ENCODE results near the gene DAPL1.

Gene DAPL1

GRCh38 chr2:158776231-158776630, 18.9 kb upstream of the DAPL1 start:
- FAIRE-seq (no peak), DNase-seq (ENCODE audit: insufficient read length, low spot score) (no peak)

- DNase-seq (ENCODE audit: insufficient read length, low spot score) (no peak), FAIRE-seq (no peak)
Observed at GRCh38 chr2:158777077-158777476, 18.0 kb upstream of the DAPL1 start.

DNA sequence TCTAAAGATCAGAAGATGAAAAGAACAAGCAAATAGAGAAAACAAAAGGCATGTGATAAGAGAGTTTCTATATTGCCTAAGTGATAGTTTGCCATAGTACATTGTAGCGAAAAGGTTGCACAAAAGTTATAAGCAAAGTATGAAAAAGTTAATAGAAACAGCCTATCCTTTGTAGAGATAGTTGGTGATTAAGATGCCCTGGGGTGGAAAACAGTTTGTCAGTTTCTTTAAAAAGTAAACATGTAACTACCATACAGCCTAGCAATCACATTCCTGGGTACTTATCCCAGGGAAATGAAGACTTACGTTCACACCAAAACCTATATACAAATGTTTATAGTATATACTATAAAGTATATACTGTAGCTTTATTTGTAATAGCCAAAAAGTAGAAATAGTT, 16.9 kb upstream of the DAPL1 start:
- FAIRE-seq (no peak), DNase-seq (ENCODE audit: insufficient read length, low spot score) (no peak)

DNA sequence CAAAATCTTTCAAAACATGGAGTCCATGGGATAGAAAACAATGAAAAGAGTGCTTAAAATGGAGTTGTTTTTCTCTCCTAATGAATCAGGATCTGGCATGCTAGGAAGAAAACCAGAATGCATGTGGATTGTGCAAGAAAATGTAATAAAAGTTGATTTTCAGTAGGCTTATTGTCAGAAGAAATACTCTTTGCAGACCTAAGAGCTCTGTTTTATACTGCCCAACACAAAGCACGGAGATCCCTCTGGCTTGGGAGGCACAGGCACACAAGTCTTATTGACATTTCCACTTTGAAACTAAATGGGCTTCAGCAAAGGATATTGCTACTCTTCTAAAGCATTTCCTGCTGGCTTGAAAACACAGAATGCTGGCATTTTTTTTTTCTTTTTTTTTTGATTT, 15.5 kb upstream of the DAPL1 start:
- no peak for DNase-seq (ENCODE audit: insufficient read length, low spot score)
- no peak for FAIRE-seq

DNA sequence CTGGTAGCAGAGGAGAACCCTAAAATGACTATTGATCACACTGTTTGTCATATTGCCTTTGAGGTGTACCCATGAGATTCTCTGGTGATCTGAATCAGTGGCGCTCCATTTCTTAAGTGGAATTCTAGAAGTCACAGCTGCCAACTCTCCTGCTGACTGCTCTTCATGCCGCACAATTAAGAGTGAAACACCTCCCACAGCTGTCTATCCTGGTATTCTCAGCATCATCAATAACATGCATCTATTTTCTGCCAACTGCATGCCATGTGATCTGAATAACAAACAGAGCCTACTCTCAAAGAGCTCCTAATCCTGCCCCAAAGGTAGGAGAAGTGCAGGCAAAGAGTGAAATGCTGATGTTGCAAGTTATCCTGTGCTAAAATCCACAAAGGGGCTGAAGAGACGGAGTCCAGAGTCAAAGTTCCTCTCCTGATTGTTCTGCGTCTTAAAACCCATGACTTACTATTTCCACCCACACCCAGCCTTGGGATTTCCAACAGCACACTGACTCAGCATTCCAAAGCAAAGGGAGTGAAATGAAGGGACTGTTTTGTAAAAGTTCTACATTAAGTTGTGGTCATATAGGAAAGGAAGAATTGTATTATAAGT, 13.7 kb upstream of the DAPL1 start:
- FAIRE-seq, result no peak
- DNase-seq (ENCODE audit: insufficient read length, low spot score), result no peak

DNA sequence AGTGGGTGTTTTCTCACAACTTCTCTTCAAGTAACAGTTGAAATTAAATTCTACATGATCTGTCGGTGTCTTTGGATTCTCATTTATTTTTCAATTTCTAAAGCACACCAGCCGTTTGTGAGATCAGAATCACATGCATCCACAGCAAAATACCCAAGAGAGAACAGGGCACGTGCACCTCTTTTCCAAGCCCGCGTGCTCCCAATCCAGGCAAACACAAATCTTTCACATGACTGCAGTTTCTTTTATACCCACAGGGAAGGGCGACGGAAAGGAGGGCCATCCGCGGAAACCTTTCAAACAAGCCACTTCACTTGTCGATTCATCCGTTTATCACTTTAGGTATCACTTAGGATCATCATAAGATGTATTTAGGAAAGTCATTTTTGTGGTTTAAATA, 13.0 kb upstream of the DAPL1 start:
- FAIRE-seq (no peak), DNase-seq (ENCODE audit: insufficient read length, low spot score) (no peak)

DNA sequence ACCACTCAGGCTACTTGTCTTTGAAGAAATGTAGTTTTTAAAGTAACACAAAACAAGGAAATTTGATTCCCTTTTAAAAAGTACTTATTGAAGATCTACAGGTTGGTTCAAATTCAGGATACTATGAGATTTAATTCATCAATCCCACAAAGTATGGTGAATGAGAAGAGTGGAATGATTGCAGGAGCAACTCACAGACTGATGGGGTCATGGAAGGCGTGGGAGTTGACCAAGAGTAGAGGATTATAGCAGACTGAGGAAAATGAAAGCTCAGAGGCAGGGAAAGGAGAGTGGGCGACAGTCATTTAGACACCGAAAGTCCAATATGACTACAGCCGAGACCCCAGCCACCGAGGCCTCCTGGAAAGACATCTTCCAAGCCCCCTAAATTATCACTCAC, 12.5 kb upstream of the DAPL1 start:
- FAIRE-seq, result no peak

DNA sequence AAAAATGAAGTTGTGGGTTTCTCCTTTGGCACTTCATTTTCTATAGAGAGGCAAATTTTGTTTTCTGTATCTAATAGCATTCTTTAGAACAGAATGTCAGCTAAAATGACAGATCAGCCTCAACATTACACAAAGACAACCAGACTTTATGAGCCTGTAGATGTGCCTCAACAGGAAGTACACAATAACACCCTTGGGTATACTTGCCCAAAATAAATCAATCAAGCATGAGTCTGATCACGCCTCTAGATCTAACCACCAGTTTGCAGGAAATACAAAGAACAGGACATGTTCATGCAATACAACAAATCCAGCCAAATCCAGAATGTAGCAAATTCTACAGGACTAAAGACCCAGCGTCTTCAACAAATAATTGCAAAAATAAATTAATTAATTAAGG, 11.2 kb upstream of the DAPL1 start:
- no peak for DNase-seq (ENCODE audit: insufficient read length, low spot score)
- FAIRE-seq, result no peak

More for the DNA sequence above, 12.5 kb upstream of the DAPL1 start:
- DNase-seq (ENCODE audit: insufficient read length, low spot score), result no peak

DNA sequence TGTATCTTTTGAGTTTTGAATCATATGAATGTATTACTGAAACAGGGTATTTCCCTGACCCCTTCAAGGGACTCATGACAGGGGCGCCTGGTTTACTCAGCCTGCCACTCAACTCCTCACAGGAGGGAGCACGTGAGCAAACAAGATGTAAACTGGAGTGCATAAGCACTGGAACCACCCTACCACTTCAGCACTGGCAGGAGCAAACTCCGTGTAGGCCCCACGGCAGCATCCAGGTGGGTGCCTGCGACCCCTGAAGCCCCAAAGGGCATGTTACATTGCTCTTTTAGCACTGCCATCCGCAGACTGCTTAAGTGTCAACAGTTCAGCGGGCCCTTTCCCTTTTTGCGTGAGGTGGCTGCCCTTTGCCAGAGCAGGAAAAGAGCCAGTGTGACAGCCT, 8.2 kb upstream of the DAPL1 start:
- DNase-seq (ENCODE audit: insufficient read length, low spot score) (no peak), FAIRE-seq (no peak)

- DNase-seq (ENCODE audit: insufficient read length, low spot score), result no peak
- no peak for FAIRE-seq
Observed at GRCh38 chr2:158788951-158789350, 6.2 kb upstream of the DAPL1 start.

- DNase-seq (ENCODE audit: insufficient read length, low spot score) (no peak), FAIRE-seq (no peak)
Observed at GRCh38 chr2:158796652-158797051, 1.5 kb downstream of the DAPL1 start.

- DNase-seq (ENCODE audit: insufficient read length, low spot score) (no peak), FAIRE-seq (no peak)
Observed at GRCh38 chr2:158797963-158798700, 3.0 kb downstream of the DAPL1 start.

DNA sequence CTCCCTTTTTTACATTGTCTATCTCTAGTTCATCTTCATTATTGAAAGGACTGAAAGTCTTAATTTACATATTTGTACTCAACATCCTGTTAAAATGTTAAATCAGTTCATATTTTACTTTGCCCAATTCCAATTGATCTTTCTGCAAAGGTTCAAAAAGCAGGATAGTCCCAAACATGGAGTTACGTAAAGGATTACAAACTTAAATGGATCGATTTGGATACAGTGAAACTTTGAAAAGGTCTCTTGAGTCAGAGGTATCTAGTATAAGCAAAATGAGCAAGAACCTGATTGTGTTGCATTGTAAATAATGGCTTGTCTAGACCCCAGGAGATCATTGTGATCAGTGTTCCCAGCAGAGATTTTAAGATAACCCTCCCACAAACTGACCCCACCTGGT, 4.1 kb downstream of the DAPL1 start:
- FAIRE-seq (no peak), DNase-seq (ENCODE audit: insufficient read length, low spot score) (no peak)

GRCh38 chr2:158803506-158803905, 8.4 kb downstream of the DAPL1 start:
- DNase-seq (ENCODE audit: insufficient read length, low spot score) (no peak), FAIRE-seq (no peak)

DNA sequence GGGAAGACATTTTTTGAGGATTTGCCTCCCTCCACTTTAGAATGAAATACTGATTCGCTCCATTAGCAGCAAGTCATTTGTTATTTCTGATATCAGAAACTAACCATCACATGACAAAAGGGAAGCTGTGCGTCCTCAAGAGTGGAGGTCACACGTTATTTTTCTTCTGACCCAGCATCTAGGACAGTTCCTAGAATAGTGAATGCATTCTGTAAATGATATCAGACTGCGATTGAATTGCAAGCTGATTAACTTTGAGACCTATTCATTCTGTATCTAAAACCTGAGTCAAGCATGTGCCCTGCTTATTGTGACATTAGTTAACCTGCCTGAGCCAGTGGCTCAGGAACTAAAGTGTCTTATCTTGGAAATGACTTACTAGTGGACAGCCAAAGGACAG, 10.1 kb downstream of the DAPL1 start:
- FAIRE-seq (no peak), DNase-seq (ENCODE audit: insufficient read length, low spot score) (no peak)

- no peak for FAIRE-seq
- DNase-seq (ENCODE audit: insufficient read length, low spot score), result no peak
Observed at GRCh38 chr2:158805936-158806335, 10.8 kb downstream of the DAPL1 start.

- FAIRE-seq (no peak), DNase-seq (ENCODE audit: insufficient read length, low spot score) (no peak)
Observed at GRCh38 chr2:158806941-158807340, 11.8 kb downstream of the DAPL1 start.

GRCh38 chr2:158808426-158808825, 13.3 kb downstream of the DAPL1 start:
- DNase-seq (ENCODE audit: insufficient read length, low spot score), result no peak
- no peak for FAIRE-seq

DNA sequence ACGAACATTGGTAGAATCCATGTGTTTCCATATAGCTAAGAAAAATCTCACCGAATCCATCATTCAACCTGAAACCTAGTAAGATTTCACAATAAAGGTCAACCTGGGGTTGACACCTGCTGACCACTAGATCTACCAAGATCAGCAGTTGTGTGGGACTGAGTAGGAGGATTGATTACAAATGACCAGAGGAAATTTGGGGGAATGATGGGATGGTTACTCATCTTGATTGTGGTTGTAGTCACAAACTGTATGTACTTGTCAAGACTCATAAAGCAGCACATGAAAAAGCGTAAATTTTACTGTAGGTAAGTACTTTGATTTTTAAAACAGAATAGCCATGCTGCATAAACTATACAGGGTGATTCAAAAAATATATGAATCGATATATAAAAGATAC, 14.7 kb downstream of the DAPL1 start:
- no peak for FAIRE-seq

DNA sequence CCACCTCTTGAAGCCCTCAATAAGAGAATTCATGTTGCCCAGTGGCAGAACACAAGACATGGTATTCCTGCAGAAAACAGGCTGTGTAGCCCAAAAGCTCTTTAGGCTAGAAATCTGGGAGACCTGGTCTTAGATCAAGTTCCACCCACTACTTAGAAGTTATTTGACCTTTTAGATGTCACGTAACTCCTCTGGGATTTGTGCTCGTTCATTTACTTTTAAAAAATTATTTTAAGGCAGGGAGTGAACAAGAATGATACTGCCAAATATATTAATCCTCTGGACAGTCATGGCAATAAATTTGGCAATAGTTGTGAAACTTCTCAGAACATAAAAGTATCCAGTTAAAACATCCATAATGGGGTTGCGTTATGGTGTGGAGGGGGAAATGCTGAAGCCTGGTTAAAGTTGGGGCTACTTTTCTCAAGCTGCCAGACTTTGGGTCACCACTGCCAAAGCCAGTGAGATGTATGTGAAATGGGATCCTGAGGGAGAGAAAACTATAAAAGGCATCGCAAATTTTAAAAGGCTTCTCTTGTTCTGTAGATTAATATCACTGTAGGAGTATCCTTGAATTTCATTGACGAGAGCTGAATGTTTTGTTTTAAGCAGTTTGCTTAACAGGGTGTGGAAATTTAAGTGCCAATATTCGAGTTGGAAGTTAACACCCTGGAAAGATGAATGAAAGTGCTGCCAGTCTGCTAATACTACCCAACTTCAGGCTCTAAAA, 15.8 kb downstream of the DAPL1 start:
- no peak for DNase-seq (ENCODE audit: insufficient read length, low spot score)
- FAIRE-seq, result no peak

More for the DNA sequence above, 14.7 kb downstream of the DAPL1 start:
- no peak for DNase-seq (ENCODE audit: insufficient read length, low spot score)

DNA sequence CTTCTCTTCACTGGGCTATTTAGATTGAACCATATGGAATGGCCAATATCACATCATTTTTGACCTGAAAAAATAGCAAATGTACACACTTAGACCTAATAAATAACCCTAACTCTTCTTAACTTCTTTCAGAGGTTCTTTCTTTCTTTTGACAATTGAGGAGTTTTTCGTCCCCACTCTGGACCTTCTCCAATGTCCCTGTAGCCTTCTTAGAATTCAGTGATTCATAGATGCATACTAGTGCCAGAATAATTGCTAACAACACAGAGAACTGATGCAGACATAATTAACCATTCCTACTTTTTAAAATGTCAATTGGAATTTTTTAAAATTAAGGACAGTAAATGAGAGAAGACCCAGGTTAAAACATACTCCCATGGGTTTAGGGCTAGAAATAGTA, 20.0 kb downstream of the DAPL1 start:
- DNase-seq (ENCODE audit: insufficient read length, low spot score), result no peak
- FAIRE-seq, result no peak

DNA sequence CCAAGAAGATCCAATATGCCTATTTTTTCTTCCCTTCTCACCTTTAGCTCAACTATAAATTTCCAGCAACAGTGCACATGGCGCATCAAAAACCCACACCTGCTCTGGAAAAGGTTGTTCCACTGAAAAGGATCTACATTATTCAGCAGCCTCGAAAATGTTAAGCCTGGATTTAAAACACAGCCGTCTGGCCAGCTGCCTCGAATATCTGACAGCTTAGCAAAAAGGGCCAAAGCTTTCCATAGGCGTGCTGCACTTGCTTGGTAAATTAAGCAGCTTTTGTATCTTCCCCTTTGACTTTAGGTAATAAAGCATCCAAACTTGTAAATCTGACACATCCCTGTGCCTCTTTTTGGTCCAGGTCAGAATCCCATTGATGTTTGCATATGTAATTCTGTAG, 20.5 kb downstream of the DAPL1 start:
- FAIRE-seq (no peak), DNase-seq (ENCODE audit: insufficient read length, low spot score) (no peak)

Data from GM19239 (cell line).